Hepatocyte (in vitro differentiated cells): ENCODE data around the gene HSDL2. TPM values are rescaled to one million over a fixed set of nuclear protein-coding genes. Genes with fewer than 3 reads are reported as not detected.

Experiments
- DNase-seq: peaks from one replicate; pipeline ENCODE4 v3.0.0-alpha.2; 2016; ENCODE audit warnings: low spot score
- H2AFZ ChIP-seq: fragments of 200-600 bp; sonication (generic); 2 replicates; pipeline ENCODE4 v1.6.0; 2016; ENCODE audit warnings: antibody characterized with exemption, mild to moderate bottlenecking
- H3K27ac ChIP-seq: fragments of 200-600 bp; sonication (generic); 2 replicates; pipeline ENCODE4 v1.5.1; 2016; ENCODE audit warnings: mild to moderate bottlenecking
- H3K27me3 ChIP-seq: fragments of 200-600 bp; sonication (generic); 2 replicates; pipeline ENCODE4 v1.6.1; 2016
- H3K36me3 ChIP-seq: fragments of 200-600 bp; sonication (generic); replicated peaks from 2 replicates; pipeline ENCODE4 v1.5.1; 2016; ENCODE audit warnings: low read depth; ENCODE audit not compliant: insufficient read depth
- H3K4me1 ChIP-seq: fragments of 200-600 bp; sonication (generic); 2 replicates; pipeline ENCODE4 v1.5.1; 2016; ENCODE audit warnings: mild to moderate bottlenecking, moderate library complexity; ENCODE audit not compliant: insufficient read depth
- H3K4me2 ChIP-seq: fragments of 200-600 bp; sonication (generic); 2 replicates; pipeline ENCODE4 v1.6.0; 2016
- H3K4me3 ChIP-seq: fragments of 200-600 bp; sonication (generic); 2 replicates; pipeline ENCODE4 v1.5.1; 2016; ENCODE audit warnings: mild to moderate bottlenecking
- H3K79me2 ChIP-seq: fragments of 200-600 bp; sonication (generic); 2 replicates; pipeline ENCODE4 v1.6.0; 2017; ENCODE audit warnings: mild to moderate bottlenecking
- H3K9me2 ChIP-seq: fragments of 200-600 bp; sonication (generic); replicated peaks from 2 replicates; pipeline ENCODE4 v1.6.0; 2017; ENCODE audit warnings: mild to moderate bottlenecking; ENCODE audit not compliant: insufficient read depth
- H3K9me3 ChIP-seq: fragments of 200-600 bp; sonication (generic); 2 replicates; pipeline ENCODE4 v1.5.1; 2016; ENCODE audit warnings: low read depth, mild to moderate bottlenecking
- H4K20me1 ChIP-seq: fragments of 200-600 bp; sonication (generic); 2 replicates; pipeline ENCODE4 v1.6.0; 2016; ENCODE audit warnings: mild to moderate bottlenecking; ENCODE audit not compliant: insufficient read depth, poor library complexity, severe bottlenecking
- CTCF ChIP-seq: fragments of 200-600 bp; sonication (generic); IDR thresholded peaks from 2 replicates; pipeline ENCODE4 v1.5.1; 2016; ENCODE audit warnings: antibody characterized with exemption, mild to moderate bottlenecking; ENCODE audit not compliant: poor library complexity
- EZH2 ChIP-seq: fragments of 200-600 bp; sonication (generic); IDR thresholded peaks from 2 replicates; pipeline ENCODE4 v1.6.1; 2016; ENCODE audit warnings: antibody characterized with exemption, mild to moderate bottlenecking, borderline replicate concordance
- EZH2phosphoT487 ChIP-seq: fragments of 200-600 bp; sonication (generic); IDR thresholded peaks from one replicate; pipeline ENCODE4 v1.6.1; 2018; ENCODE audit warnings: antibody characterized with exemption, mild to moderate bottlenecking, low read depth, moderate library complexity; ENCODE audit not compliant: unreplicated experiment, severe bottlenecking
- WGBS: methylation state at CpG from one replicate; pipeline ENCODE4 v1.1.6; 2016; ENCODE audit warnings: low lambda C conversion rate; ENCODE audit errors: missing lambda C conversion rate; 5-methylcytosine and 5-hydroxymethylcytosine counted together
- polyA plus RNA-seq: library from polyadenylated mRNA; unstranded; fragments of >200 nt; fragmentation: Nextera tagmentation; extraction: Ambion mirVana; gene quantifications from 2 replicates; pipeline ENCODE4 v1.2.1, GENCODE V29; 2016
- total RNA-seq: library from RNA; depleted of rRNA; stranded (reverse); fragments of >200 nt; gene quantifications from 2 replicates; pipeline ENCODE4 v1.2.3, GENCODE V29; 2014

Gene HSDL2
- total and polyA plus RNA-seq, 2 experiments from 2014 or later, result 50.0 to 97.3 TPM

DNA sequence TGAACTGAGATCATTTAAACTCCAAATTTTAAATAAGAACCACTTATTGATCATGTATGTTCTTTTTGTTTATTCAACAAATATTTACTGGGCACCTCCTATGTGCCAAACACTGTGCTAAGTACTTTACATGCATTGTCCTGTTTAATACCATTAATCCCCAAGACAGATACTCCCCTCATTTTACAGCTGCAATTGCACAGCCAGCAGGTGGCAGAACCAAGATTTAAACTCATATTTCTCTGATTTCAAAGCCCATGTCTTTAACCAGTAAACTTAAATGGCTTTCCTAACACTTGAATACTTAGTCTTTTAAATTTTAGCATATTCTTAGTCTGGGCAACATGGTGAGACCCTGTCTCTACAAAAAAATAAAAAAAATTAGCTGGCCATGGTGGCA, 63.3 kb downstream of the HSDL2 start:
- Histone ChIP-seq H3K4me1 (no peaks in the 10 kb centered on the region), H3K9me2 (no peaks in the 10 kb centered on the region), H3K27ac (no peak overlapping the region), H3K4me2 (no peak overlapping the region), H2AFZ (no peak overlapping the region), H3K9me3 (no peaks in the 10 kb centered on the region), H3K79me2 (no peaks in the 10 kb centered on the region), H3K36me3 (no peaks in the 10 kb centered on the region), H3K4me3 (no peak overlapping the region), H4K20me1 (no peaks in the 10 kb centered on the region), H3K27me3 (no peaks in the 10 kb centered on the region)
- no peak for DNase-seq
- TF ChIP-seq EZH2phosphoT487, result no peak
- no peak for TF ChIP-seq EZH2
- TF ChIP-seq CTCF, result peak; percentile 38

DNA sequence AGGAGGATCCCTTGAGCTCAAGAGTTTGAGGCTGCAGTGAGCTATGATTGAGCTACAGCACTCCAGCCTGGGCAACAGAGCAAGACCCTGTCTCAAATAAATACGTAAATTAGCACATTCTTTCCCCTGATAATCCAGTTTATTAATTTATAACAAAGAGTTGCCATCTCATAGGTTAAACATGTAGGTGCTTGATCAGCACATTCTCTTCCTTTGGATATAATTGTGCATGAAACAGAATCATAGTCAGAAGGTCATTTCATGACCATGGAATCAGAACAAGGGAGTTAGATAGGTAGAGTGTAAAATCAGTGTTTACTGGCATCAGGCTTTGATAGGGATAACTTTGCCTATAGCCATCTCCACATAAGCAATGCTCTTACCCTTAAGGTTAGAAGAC, 63.7 kb downstream of the HSDL2 start:
- Histone ChIP-seq H3K27ac (no peak overlapping the region), H3K4me1 (no peaks in the 10 kb centered on the region), H3K9me3 (no peaks in the 10 kb centered on the region), H3K79me2 (no peaks in the 10 kb centered on the region), H3K36me3 (no peaks in the 10 kb centered on the region), H4K20me1 (no peaks in the 10 kb centered on the region), H2AFZ (no peak overlapping the region), H3K4me2 (no peak overlapping the region), H3K9me2 (no peaks in the 10 kb centered on the region), H3K27me3 (no peaks in the 10 kb centered on the region), H3K4me3 (no peak overlapping the region)
- no peak for TF ChIP-seq EZH2phosphoT487
- TF ChIP-seq CTCF, result no peak
- TF ChIP-seq EZH2, result no peak
- 96% methylated on average over 1 of the region's 1 CpG for WGBS
- no peak for DNase-seq

- no peak overlapping the region for H3K4me3 ChIP-seq
- 96% methylated on average over 1 of the region's 1 CpG for WGBS
- no peaks in the 10 kb centered on the region for H4K20me1 ChIP-seq
- no peaks in the 10 kb centered on the region for H3K79me2 ChIP-seq
- no peaks in the 10 kb centered on the region for H3K4me1 ChIP-seq
- no peak overlapping the region for H3K4me2 ChIP-seq
- no peak for TF ChIP-seq EZH2phosphoT487
- TF ChIP-seq CTCF, result no peak
- TF ChIP-seq EZH2, result no peak
- H3K9me2 ChIP-seq, result no peaks in the 10 kb centered on the region
- no peak overlapping the region for H3K27ac ChIP-seq
- H3K9me3 ChIP-seq, result no peaks in the 10 kb centered on the region
- no peak for DNase-seq
- H2AFZ ChIP-seq, result no peak overlapping the region
- H3K27me3 ChIP-seq, result no peaks in the 10 kb centered on the region
- no peaks in the 10 kb centered on the region for H3K36me3 ChIP-seq
Measured at GRCh38 chr9:112445196-112445595, 65.3 kb downstream of the HSDL2 start.

- H2AFZ ChIP-seq, result no peak overlapping the region
- DNase-seq, result no peak
- H4K20me1 ChIP-seq, result no peaks in the 10 kb centered on the region
- 84% methylated on average over 2 of the region's 2 CpGs for WGBS
- H3K4me2 ChIP-seq, result no peak overlapping the region
- no peaks in the 10 kb centered on the region for H3K36me3 ChIP-seq
- no peaks in the 10 kb centered on the region for H3K27me3 ChIP-seq
- no peaks in the 10 kb centered on the region for H3K9me3 ChIP-seq
- no peak overlapping the region for H3K4me3 ChIP-seq
- H3K79me2 ChIP-seq, result no peaks in the 10 kb centered on the region
- no peaks in the 10 kb centered on the region for H3K9me2 ChIP-seq
- no peak for TF ChIP-seq EZH2
- TF ChIP-seq EZH2phosphoT487, result no peak
- no peak for TF ChIP-seq CTCF
- H3K27ac ChIP-seq, result no peak overlapping the region
- H3K4me1 ChIP-seq, result no peaks in the 10 kb centered on the region
Measured at GRCh38 chr9:112446080-112446479, 66.2 kb downstream of the HSDL2 start.
